Stimulated activated CD8-positive, alpha-beta memory T cell treated with anti-CD3 and anti-CD28 coated beads, Interleukin-7, amount 100 ng/mL, for 48 hours (primary cell): ENCODE measurements around the gene LHFPL3.
"Not testable (repeated sequence)": the region's sequence is repeated elsewhere in the genome, so short reads cannot be mapped to it uniquely, and the experiment has no call there.

Experiments
- DNase-seq, 2 donors: peaks; one replicate each; pipeline ENCODE4 v3.0.0-alpha.2; 2020; ENCODE audit warnings: low read depth in 1 of 2; ENCODE audit errors: extremely low read depth in 1 of 2

LHFPL3 gene

DNA sequence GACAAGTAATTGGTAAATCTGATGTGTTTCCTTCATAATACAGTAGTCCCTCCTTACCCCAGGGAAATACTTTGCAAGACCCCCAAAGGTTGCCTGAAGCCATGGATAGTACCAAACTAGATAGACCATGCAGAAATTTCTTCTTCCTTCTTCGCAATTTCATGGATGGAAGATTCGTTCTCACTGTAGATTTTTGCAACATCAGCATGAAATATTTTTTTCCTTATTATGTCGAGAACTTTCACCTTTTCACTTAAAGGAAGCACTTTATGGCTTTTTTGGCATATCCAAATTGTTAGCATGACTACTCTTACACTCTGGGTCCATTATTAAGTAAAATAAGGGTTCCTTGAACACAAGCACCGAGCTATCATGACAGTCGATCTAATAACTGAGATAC, 333.2 kb downstream of the LHFPL3 start:
- DNase-seq, result no peak

- DNase-seq, result no peak
These were observed 336.2 kb downstream of the LHFPL3 start for GRCh38 chr7:104664648-104665047.

GRCh38 chr7:104677587-104677986, 349.2 kb downstream of the LHFPL3 start:
- DNase-seq, result no peak

GRCh38 chr7:104679085-104679484, 350.7 kb downstream of the LHFPL3 start:
- no peak for DNase-seq

DNA sequence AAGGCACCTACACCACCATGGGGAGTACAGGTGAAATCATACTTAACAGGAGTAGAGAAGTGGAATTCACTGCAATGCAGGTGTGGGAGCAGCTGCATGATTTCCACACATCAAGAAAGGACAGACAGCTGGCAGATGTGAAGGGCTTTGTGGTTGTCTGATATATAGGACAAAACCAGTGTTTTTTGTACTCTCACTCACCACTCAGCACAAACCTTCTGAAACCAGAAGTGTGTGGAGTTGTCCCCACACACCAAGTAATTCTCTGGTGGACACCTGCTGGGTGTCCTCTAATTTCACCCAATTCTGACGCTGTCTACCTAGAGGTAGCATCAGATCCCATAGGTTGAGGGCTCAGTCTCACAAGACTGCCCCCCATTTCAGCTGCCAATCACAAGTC, 357.9 kb downstream of the LHFPL3 start:
- DNase-seq, result no peak

GRCh38 chr7:104694710-104695109, 366.3 kb downstream of the LHFPL3 start:
- DNase-seq, result no peak

GRCh38 chr7:104695563-104695962, 367.2 kb downstream of the LHFPL3 start:
- no peak for DNase-seq

DNA sequence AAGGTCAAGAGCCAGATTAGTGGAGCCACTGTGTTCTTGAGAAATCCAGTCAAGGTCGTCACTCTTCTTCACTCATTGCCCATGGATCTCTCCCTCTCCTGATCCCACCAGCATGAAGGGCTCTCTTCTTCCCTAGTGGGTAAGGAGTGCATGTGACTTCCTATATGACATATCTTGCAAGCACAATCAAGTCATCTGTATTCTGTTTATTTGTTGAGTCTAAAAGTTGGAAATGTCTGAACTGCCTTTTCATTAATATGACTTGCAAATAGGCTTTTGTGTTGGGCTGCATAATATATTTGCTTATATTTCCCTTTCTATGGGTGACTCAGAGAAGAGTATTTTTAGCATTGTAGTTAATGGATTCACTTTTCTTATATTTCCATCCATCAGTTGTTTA, 371.9 kb downstream of the LHFPL3 start:
- DNase-seq, result no peak

GRCh38 chr7:104721027-104721426, 392.6 kb downstream of the LHFPL3 start:
- not testable (repeated sequence) for DNase-seq

DNA sequence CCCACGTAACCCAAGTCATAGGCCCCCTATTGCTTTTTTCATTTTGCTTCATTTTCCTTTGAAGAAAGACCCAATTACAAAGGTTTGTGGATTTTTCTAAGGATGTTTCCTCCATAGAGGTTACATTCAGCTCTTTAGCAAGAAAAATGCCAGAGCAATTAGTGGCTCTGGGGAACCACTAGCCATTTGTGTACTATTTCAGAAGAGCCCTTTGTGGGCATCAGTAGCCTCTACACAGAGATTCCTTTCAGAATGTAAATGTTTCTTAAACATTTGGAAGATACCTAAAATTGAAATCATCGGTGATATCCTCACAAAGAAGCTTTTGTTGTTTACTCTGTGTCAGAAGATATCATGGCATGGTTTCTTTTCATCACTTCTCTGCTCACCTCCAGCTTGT, 394.6 kb downstream of the LHFPL3 start:
- no peak for DNase-seq

GRCh38 chr7:104758504-104758903, 430.1 kb downstream of the LHFPL3 start:
- no peak for DNase-seq

GRCh38 chr7:104761892-104762291, 433.5 kb downstream of the LHFPL3 start:
- no peak for DNase-seq

DNA sequence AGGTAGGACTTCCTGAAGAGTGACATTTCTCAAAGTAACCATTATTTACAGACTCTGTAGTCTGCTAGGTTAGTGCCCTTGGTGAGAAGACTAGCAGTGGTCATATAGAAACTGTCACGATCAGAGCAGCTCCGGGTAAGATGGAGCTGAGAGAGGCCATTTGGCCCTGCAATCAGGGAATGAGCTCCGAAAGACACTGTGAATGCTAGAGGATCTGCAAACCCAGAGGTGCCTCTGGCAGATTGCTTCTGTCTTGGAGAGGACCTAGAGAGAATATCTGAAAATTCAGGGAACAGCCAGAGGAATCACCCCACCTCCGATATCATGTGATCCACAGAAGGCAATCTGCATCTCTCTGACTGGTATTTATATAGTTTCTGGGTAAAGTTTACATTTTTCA, 438.7 kb downstream of the LHFPL3 start:
- no peak for DNase-seq

- no peak for DNase-seq
These were observed 439.6 kb downstream of the LHFPL3 start for GRCh38 chr7:104767826-104768536.

DNA sequence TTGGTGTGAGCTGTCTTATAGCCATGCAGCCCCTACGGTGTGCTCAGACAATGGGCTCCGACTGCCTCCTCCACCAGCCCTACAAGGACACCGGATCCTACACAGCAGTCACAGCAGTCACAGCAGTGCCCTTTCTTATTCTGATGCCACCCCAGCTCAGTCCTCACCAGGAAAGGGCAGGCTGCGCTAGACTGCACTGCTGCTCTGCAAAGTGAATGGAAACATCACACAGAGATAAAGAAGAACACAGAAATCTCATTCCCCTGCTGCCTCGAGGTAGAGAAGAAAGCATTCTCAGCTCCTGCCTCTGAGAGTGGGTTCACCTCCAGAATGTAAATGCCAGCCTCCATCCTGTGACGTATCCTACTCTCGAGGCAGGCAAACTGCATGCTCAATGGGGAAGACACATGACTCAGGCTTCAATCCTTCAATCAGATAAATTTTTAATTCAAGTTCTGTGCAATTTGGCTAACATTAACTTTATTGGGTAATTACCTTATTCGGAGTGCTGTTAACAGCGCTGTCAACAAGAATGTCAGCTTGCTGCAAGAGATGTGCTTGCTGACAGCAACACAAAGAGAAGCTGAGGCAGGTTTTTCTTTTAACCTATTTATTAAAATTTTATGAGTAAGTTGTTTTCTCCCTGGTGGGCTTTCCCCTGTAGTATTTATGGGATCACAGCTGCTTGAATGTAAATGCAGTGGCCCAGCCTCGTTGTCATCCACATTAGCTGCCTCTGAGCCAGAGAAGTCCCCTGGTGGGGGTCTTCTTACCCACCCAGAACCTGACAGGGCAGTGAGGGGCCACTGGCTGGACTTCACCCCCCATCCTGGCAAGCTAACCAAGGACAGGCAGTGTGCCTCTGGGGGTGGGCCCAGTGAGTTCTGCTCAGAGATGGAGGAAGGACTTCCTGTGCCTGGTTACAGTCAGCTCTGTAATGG, 444.3 kb downstream of the LHFPL3 start:
- no peak for DNase-seq

DNA sequence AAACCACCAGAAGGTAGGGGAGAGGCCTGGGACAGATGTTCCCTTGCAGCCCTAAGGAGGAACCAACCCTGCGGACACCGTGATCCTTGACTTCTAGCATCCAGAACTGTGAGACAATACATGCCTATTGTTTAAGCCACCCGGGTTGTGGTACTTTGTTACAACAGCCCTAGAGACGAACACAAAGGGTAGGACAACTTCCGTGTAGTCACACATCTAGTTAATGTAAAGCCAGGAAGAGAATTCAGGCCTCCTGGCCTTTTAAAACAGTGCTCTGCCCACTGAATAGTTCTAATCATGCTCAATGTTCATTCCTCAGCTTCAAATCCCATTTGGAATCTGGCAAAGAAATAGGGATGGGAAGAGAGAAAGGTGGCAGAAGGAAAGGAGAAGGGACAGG, 445.4 kb downstream of the LHFPL3 start:
- no peak for DNase-seq

DNA sequence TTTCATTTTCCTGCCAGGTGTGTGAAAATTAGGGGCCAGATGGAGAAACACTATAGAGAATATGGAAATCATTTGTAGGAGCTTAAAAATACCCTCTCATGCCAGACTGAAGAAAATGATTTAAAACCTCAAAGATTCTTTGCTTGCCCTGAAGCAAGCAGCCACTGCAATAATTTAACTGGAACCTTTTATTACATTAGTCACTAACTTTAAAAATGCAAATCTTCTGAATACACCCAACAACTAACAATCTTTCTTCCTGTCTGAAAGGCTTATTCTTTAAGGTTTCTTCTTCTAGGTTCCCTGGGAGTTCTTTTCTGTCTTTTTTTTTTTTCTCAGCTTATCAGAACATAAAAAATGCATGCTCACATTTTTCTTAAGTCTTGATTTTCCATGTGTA, 447.1 kb downstream of the LHFPL3 start:
- no peak for DNase-seq

GRCh38 chr7:104777301-104777800, 448.9 kb downstream of the LHFPL3 start:
- DNase-seq, result no peak

GRCh38 chr7:104779888-104780287, 451.5 kb downstream of the LHFPL3 start:
- DNase-seq, result no peak

- no peak for DNase-seq
These were observed 456.3 kb downstream of the LHFPL3 start for GRCh38 chr7:104784686-104785085.

GRCh38 chr7:104789780-104790179, 461.4 kb downstream of the LHFPL3 start:
- no peak for DNase-seq

DNA sequence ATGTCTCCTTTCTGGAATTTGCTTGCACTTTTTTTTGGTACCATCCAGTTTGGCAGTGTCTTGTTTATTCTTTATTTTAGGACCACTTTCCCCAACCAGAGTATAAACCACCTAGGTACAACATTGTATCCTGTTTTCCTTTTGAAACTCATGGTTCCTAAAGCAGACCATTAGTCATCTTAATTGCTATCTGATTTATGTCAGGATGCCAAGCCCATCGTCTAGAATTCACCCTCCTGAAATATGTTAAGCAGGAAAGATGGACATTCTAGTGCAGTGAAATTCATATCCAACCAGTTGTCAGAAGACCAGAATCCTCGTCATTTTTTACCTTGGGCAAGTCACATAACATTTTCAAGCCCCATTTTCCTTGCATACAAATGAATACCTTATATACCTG, 462.0 kb downstream of the LHFPL3 start:
- DNase-seq, result no peak
